Pancreas (tissue), 10 donors: Measurements from ENCODE around the gene ARL8A. TPM values are rescaled to one million over a fixed set of nuclear protein-coding genes. Genes with fewer than 3 reads are reported as not detected.

ENCODE experiments used
- ATAC-seq, 4 donors: fragments of 200-7000 bp; cut with Tn5 transposase; one replicate each; pipeline versions ENCODE4 v1.8.0 to v1.9.1; 2020; ENCODE audit warnings: mild to moderate bottlenecking in 4 of 4, moderate library complexity in 4 of 4
- DNase-seq, 6 donors: peaks; one replicate each; pipeline ENCODE4 v3.0.0-alpha.2; 2020
- FAIRE-seq: peaks from 2 replicates; lab custom pipeline; 2012; peaks lifted over from hg19 to GRCh38; lab: Jason Lieb, UNC
- H3K27ac ChIP-seq, 4 donors: fragments of 200-600 bp; sonication (generic); 1 replicate in 3 of 4; 2 replicates in 1 of 4; pipeline versions ENCODE4 v1.5.0 to v1.8.0; 2020
- H3K27me3 ChIP-seq, 4 donors: fragments of 200-600 bp; one replicate each; pipeline ENCODE4 v1.8.0; 2021
- H3K36me3 ChIP-seq, 3 donors: fragments of 200-600 bp; sonication (generic) in 1 of 3; one replicate each; pipeline versions ENCODE4 v1.5.0 to v1.8.0; 2020 to 2021
- H3K4me1 ChIP-seq, 3 donors: fragments of 200-600 bp; one replicate each; pipeline ENCODE4 v1.8.0; 2021
- H3K4me3 ChIP-seq, 4 donors: fragments of 200-600 bp; sonication (generic) in 2 of 4; one replicate each; pipeline versions ENCODE4 v1.5.0 to v1.8.0; 2020 to 2021
- H3K9me3 ChIP-seq, 4 donors: fragments of 200-600 bp; one replicate each; pipeline ENCODE4 v1.8.0; 2021
- CTCF ChIP-seq, 4 donors: fragments of 200-600 bp; sonication (generic) in 3 of 4; IDR thresholded peaks; one replicate each; pipeline versions ENCODE4 v1.5.0 to v1.8.0; 2021; ENCODE audit warnings: antibody characterized with exemption in 4 of 4
- WGBS, 2 donors: extraction: QIAGEN DNeasy Blood & Tissue Kit; methylation state at CpG; one replicate each; pipeline ENCODE4 v1.1.7; 2013; 5-methylcytosine and 5-hydroxymethylcytosine counted together
- intact Hi-C, 3 donors: fragments of 100-400 bp; cut with DNase I; formaldehyde crosslinking; loops; one replicate each; pipeline versions ENCODE4 v1.11.1 to v1.14.2; 2022
- polyA plus RNA-seq, 2 donors: library from polyadenylated mRNA; stranded (reverse); fragments of 200-250 nt; gene quantifications; one replicate each; pipeline ENCODE4 v1.2.3, GENCODE V29; 2013
- total RNA-seq, 6 donors: library from RNA; stranded (reverse); fragmentation: NEBNext Ultra II Directional in 4 of 6; extraction: Animal tissue kit (Norgen Biotek cat#: 25700) in 4 of 6; gene quantifications; one replicate each; pipeline versions ENCODE4 v1.2.1 to v1.2.4, GENCODE V29; 2021 to 2023
- donor health status: healthy with polysubstance abuse.
- donor health status: DM: no; HTN: no; CAD: no; lungs with moderate emphysema.
- donor health status: DM: no; HTN: no; CAD: no.
- donor health status: control.
- donor health status: control.
- donor health status: Bipolar disorder and iron deficiency.
- donor health status: DM: yes; HTN: yes; CAD: no.
- donor health status: DM: no; HTN: no; CAD: no.
- donor health status: DM: no; HTN: no; CAD: no.
- donor health status: DM: yes; HTN: yes; CAD: no.

The ARL8A gene
- total and polyA plus RNA-seq, 8 donors: 14.8 to 30.4 (median 22.1) TPM

DNA sequence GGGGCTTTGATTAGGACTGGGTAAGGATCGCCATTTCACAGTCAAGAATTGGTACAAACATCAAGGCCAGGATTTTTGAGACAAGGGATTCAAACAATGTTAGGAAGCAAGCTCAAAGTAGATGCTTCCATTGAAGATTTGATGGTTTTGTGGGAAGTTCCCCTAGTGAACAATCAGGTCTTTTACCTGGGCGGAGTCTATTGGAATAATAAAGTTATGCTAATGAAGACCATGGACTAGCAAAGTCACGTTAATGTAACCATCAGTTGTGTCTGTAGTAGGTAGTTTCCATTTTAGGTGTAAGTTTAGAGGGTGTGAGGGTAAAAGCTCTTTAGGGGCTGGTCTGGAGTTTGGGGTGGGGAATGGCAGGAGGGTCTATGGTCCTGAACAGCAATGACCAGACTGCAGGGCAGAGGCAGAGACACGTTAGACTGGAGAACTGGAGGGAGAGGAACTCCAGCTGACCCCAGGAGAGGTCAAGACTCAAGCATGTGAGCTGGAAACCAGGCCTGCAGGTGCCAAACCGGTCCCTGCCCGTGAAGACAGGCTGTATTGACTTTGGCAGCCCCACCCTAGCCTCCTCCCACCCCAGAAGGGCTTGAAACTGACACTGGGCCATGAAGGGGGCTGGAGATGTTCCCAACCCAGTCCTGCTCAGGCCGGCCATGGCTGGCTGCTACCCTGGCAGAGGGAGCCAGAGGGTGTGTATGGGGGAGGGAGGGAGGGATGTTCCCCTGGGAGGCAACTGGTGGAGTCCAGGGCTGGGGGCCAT is 57.8 kb downstream of the ARL8A start:
- Histone ChIP-seq H3K9me3 (no peaks in the 10 kb centered on the region), H3K36me3 (no peaks in the 10 kb centered on the region), H3K4me1 (peaks cover 15 to 16% (median 16%) of the 10 kb centered on the region in 3 donors), H3K27ac (peak overlapping the region; percentile 46 to 84 (median 74)), H3K27me3 (no peaks in the 10 kb centered on the region), H3K4me3 (no peak overlapping the region)
- intact Hi-C loops: no loop called here
- WGBS, 2 donors: 42 to 47% methylated on average over 7 of the region's 7 CpGs
- ATAC-seq (peak in 3 of 4 donors; percentile 11 to 54 (median 22)), FAIRE-seq (no peak), DNase-seq (peak in 1 of 6 donors; percentile 51)
- TF ChIP-seq CTCF (IDR thresholded peaks at IDR 0.05): no peak

DNA sequence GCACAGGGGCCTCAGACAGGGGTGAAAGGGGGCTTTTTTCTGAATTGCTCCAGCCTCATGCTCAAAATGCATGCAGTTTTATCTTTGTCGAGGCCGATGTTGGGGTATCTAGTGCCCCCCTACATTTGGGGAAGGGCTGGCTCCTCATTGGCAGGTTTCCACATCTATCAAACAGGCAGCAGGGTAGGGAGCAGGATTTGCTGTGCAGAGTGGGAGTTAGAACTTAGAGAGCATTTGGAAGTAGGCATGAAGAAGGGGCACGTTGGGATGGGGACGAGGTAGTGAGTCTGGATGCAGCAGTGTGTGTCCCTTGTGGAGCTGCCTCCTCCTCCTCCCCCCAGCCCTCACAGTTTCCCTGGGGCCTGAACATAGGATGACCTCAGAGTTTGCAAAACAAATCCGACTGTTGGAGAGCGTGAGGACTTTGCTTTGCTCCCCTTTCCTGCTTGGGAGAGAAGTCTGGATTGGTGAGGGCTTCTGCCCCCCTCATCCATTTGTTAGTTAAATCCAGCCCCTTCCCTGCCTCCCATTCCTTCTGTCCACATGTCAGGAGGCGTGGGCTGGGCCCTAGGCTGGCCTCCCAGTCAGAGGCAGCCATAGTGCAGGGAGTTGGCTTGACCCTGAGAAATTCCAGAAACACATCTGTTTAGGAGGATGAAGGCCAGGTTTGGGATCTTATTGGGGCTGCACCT is 58.7 kb downstream of the ARL8A start:
- Histone ChIP-seq H3K27ac (peak overlapping the region; percentile 46 to 84 (median 74)), H3K27me3 (no peaks in the 10 kb centered on the region), H3K9me3 (no peaks in the 10 kb centered on the region), H3K36me3 (no peaks in the 10 kb centered on the region), H3K4me3 (no peak overlapping the region), H3K4me1 (peaks cover 15 to 16% (median 16%) of the 10 kb centered on the region in 3 donors)
- DNase-seq: peak in 1 of 6 donors; percentile 29
- WGBS, 2 donors: 58 to 61% methylated on average over 7 of the region's 7 CpGs
- intact Hi-C loops: no loop called here
- no peak for FAIRE-seq
- peak; percentile 33 to 70 (median 61) for ATAC-seq
- TF ChIP-seq CTCF (IDR thresholded peaks at IDR 0.05): no peak

- no peak for FAIRE-seq
- TF ChIP-seq CTCF (IDR thresholded peaks at IDR 0.05): no peak
- peak; percentile 81 to 88 (median 84) for ATAC-seq
- 47 to 50% methylated on average over 16 of the region's 16 CpGs for WGBS, 2 donors
- Histone ChIP-seq H3K36me3 (no peaks in the 10 kb centered on the region), H3K9me3 (no peaks in the 10 kb centered on the region), H3K27me3 (no peaks in the 10 kb centered on the region), H3K4me3 (no peak overlapping the region), H3K4me1 (peaks cover 15 to 16% (median 16%) of the 10 kb centered on the region in 3 donors), H3K27ac (peak overlapping the region; percentile 46 to 84 (median 74))
- DNase-seq: peak in 5 of 6 donors; percentile 55 to 71 (median 61)
- intact Hi-C loops: no loop called here
Measured at GRCh38 chr1:202084791-202085681, 59.5 kb downstream of the ARL8A start.

Other genes with a start within 250 kb of the ARL8A start
- gene LMOD1, start 198.2 kb downstream of the ARL8A start, total RNA-seq: 1 to 10 TPM in 5 of 6 donors, under 1 TPM in 1; 0.67 to 4.5 (median 1.7) TPM
- 10 to 100 TPM in 1 of 2 donors, 1 to 10 TPM in 1; 7.1 to 13.6 TPM for gene LMOD1, start 198.2 kb downstream of the ARL8A start, polyA plus RNA-seq
- gene TIMM17A, start 189.2 kb downstream of the ARL8A start, total RNA-seq: 10 to 100 TPM in 5 of 6 donors, 1 to 10 TPM in 1; 7.9 to 17.8 (median 17.1) TPM
- gene TIMM17A, start 189.2 kb downstream of the ARL8A start, polyA plus RNA-seq: 10 to 100 TPM; 18.1 to 28.2 TPM
- 10 to 100 TPM; 19.8 to 37.6 (median 26.5) TPM for gene RNPEP, start 162.1 kb downstream of the ARL8A start, total RNA-seq
- 10 to 100 TPM; 29.0 to 43.5 TPM for gene RNPEP, start 162.1 kb downstream of the ARL8A start, polyA plus RNA-seq
- 100 to 1,000 TPM in 5 of 6 donors, 10 to 100 TPM in 1; 99.3 to 278 (median 158) TPM for gene ELF3, start 134.2 kb downstream of the ARL8A start, total RNA-seq
- 100 to 1,000 TPM; 284 to 447 TPM for gene ELF3, start 134.2 kb downstream of the ARL8A start, polyA plus RNA-seq
- under 1 TPM in 4 of 6 donors, not detected in 2; 0.03 to 0.25 (median 0.07) TPM for gene GPR37L1, start 21.8 kb downstream of the ARL8A start, total RNA-seq
- under 1 TPM; 0.02 to 0.11 TPM for gene GPR37L1, start 21.8 kb downstream of the ARL8A start, polyA plus RNA-seq
- 1 to 10 TPM in 4 of 6 donors, under 1 TPM in 2; 0.23 to 2.9 (median 1.0) TPM for gene PTPN7, start 15.9 kb upstream of the ARL8A start, total RNA-seq
- gene PTPN7, start 15.9 kb upstream of the ARL8A start, polyA plus RNA-seq: 1 to 10 TPM in 1 of 2 donors, under 1 TPM in 1; 0.61 to 1.2 TPM
- under 1 TPM in 3 of 6 donors, not detected in 3; 0.06 to 0.20 (median 0.06) TPM for gene LGR6, start 49.1 kb upstream of the ARL8A start, total RNA-seq
- under 1 TPM; 0.15 to 0.47 TPM for gene LGR6, start 49.1 kb upstream of the ARL8A start, polyA plus RNA-seq
- 1 to 10 TPM in 1 of 6 donors, under 1 TPM in 4, not detected in 1; 0.35 to 1.2 (median 0.57) TPM for gene UBE2T, start 197.2 kb upstream of the ARL8A start, total RNA-seq
- gene UBE2T, start 197.2 kb upstream of the ARL8A start, polyA plus RNA-seq: 1 to 10 TPM in 1 of 2 donors, under 1 TPM in 1; 0.76 to 2.3 TPM
- 10 to 100 TPM in 5 of 6 donors, 1 to 10 TPM in 1; 8.2 to 29.4 (median 14.0) TPM for gene PPP1R12B, start 204.0 kb upstream of the ARL8A start, total RNA-seq
- gene PPP1R12B, start 204.0 kb upstream of the ARL8A start, polyA plus RNA-seq: 1 to 10 TPM; 4.4 to 5.1 TPM